SK-N-MC (cell line): Measurements from ENCODE around the gene TMEM132C.

Experiments used
- EZH2 ChIP-seq: fragments of 200-600 bp; sonication (generic); IDR thresholded peaks from one replicate; pipeline ENCODE4 v1.6.1; 2017; ENCODE audit warnings: antibody characterized with exemption
- POLR2AphosphoS5 ChIP-seq: IDR thresholded peaks from 2 replicates; pipeline ENCODE4 v1.6.1; 2012; ENCODE audit warnings: mild to moderate bottlenecking, low read depth, low read length, borderline replicate concordance

GRCh38 chr12:128567730-128568129 lies 300.8 kb downstream of the TMEM132C start:
- TF ChIP-seq EZH2 (no peak), POLR2AphosphoS5 (no peak)
